Measurements from ENCODE around the gene ZC3H18. TPM values are rescaled to one million over a fixed set of nuclear protein-coding genes. Genes with fewer than 3 reads are reported as not detected.

ZC3H18 gene
- total RNA-seq, 3 donors from 2014 or later = 12.5 to 14.9 (median 13.3) TPM

DNA sequence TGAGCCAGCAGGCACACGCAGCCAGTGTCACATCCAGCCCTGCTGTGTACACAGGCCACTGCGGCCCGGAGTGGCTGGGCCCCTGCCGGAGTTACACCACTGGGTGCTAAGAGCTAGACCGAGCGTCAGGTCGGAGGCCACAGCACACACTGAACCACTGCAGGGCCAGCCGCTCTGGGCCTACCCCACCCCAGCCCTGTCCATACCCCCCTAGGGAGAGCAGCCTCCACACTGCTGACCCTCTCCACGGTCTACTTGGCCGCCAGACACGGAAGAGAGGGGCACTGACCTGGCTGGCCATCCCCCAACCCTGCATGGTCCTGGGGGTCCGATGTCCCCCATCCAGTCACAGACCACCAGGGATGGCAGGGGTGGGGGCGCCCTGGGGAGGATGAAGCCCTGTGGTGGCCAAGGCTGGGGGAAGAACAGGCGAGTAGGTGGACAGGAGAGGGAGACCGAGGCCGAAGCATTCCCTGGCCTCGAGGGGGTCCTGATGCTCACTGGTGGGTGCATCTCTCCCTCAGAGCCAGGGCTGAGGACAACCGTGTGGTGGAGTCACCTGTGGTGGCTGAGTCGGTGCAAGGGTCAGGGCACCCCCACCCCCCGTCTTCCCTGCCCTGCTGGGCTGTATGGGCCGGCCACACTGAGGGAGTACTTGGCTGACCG lies 34.9 kb upstream of the ZC3H18 start:
- no peaks in the 10 kb centered on the region for H3K9me3 ChIP-seq
- no peak for TF ChIP-seq POLR2AphosphoS5 (IDR thresholded peaks at IDR 0.05)
- TF ChIP-seq, protein P1, sequence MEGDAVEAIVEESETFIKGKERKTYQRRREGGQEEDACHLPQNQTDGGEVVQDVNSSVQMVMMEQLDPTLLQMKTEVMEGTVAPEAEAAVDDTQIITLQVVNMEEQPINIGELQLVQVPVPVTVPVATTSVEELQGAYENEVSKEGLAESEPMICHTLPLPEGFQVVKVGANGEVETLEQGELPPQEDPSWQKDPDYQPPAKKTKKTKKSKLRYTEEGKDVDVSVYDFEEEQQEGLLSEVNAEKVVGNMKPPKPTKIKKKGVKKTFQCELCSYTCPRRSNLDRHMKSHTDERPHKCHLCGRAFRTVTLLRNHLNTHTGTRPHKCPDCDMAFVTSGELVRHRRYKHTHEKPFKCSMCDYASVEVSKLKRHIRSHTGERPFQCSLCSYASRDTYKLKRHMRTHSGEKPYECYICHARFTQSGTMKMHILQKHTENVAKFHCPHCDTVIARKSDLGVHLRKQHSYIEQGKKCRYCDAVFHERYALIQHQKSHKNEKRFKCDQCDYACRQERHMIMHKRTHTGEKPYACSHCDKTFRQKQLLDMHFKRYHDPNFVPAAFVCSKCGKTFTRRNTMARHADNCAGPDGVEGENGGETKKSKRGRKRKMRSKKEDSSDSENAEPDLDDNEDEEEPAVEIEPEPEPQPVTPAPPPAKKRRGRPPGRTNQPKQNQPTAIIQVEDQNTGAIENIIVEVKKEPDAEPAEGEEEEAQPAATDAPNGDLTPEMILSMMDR (IDR thresholded peaks at IDR 0.05) = no peak
- TF ChIP-seq POLR2A (IDR thresholded peaks at IDR 0.05) = no peak
- H3K4me3 ChIP-seq = peak overlapping the region; percentile 69 to 99 (median 73)
- peaks cover 7 to 8% of the 10 kb centered on the region in 2 donors for H3K4me1 ChIP-seq
- H3K27ac ChIP-seq = peak overlapping the region in 1 of 2 donors; percentile 96
- no peak for DNase-seq (ENCODE audit: low spot score in 2 of 2)
- H3K36me3 ChIP-seq = no peaks in the 10 kb centered on the region
- peaks cover under 1 to 25% of the 10 kb centered on the region in 2 donors for H3K27me3 ChIP-seq
- intact Hi-C loops (cut with DNase I; ENCODE audit: low total_unique reads) = no loop called here

DNA sequence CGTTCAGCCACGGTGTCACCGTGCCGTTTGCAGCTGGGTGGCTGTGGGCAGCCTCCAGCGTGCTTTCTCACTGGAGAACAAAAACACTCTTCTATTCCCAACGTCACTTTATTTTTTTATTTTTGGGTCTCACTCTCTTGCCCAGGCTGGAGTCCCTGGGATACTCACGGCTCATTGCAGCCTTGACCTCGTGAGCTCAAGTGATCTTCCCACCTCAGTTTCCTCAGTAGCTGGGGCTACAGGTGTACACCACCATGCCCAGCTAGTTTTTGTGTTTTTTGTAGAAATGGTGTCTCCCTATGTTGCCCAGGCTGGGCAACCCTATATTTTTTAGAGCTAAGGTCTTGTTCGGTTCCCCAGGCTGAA lies 34.4 kb upstream of the ZC3H18 start:
- TF ChIP-seq POLR2AphosphoS5 (IDR thresholded peaks at IDR 0.05) = no peak
- TF ChIP-seq, protein P1 (IDR thresholded peaks at IDR 0.05) = no peak
- TF ChIP-seq POLR2A (IDR thresholded peaks at IDR 0.05) = no peak
- peaks cover 7 to 8% of the 10 kb centered on the region in 2 donors for H3K4me1 ChIP-seq
- intact Hi-C loops (cut with DNase I; ENCODE audit: low total_unique reads) = no loop called here

DNA sequence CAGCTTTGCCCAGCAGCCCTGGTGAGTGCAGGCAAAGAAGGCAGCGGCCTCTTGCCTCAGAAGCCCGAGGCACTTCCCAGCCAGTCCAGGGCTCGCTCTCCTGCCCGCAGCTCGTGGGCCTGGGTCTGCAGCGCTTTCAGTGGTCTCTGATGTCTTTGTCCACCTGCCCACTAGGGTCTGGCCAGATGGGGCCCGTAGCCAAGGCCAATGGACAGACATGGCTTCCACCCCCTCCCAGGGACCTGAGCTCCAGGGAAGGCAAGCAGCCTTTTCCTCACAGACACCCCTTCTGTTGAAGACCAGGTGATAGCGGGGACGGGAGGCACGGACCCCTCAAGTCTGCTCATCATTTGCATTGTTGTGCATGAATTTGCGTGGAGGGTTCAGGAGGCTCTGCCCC lies 33.7 kb upstream of the ZC3H18 start:
- H3K4me1 ChIP-seq = peaks cover 7 to 8% of the 10 kb centered on the region in 2 donors
- no peaks in the 10 kb centered on the region for H3K36me3 ChIP-seq
- no peaks in the 10 kb centered on the region for H3K9me3 ChIP-seq
- intact Hi-C loops (cut with DNase I; ENCODE audit: low total_unique reads) = no loop called here
- peaks cover 5 to 35% of the 10 kb centered on the region in 2 donors for H3K27me3 ChIP-seq
- H3K4me3 ChIP-seq = no peak overlapping the region
- DNase-seq (ENCODE audit: low spot score in 2 of 2) = no peak
- TF ChIP-seq POLR2A (IDR thresholded peaks at IDR 0.05) = no peak
- no peak for TF ChIP-seq POLR2AphosphoS5 (IDR thresholded peaks at IDR 0.05)
- TF ChIP-seq, protein P1 (IDR thresholded peaks at IDR 0.05) = no peak
- H3K27ac ChIP-seq = no peak overlapping the region

More for the DNA sequence above, 34.4 kb upstream of the ZC3H18 start:
- DNase-seq (ENCODE audit: low spot score in 2 of 2) = no peak
- H3K27ac ChIP-seq = no peak overlapping the region
- H3K27me3 ChIP-seq = peaks cover 5 to 30% of the 10 kb centered on the region in 2 donors
- no peak overlapping the region for H3K4me3 ChIP-seq
- no peaks in the 10 kb centered on the region for H3K36me3 ChIP-seq
- no peaks in the 10 kb centered on the region for H3K9me3 ChIP-seq

DNA sequence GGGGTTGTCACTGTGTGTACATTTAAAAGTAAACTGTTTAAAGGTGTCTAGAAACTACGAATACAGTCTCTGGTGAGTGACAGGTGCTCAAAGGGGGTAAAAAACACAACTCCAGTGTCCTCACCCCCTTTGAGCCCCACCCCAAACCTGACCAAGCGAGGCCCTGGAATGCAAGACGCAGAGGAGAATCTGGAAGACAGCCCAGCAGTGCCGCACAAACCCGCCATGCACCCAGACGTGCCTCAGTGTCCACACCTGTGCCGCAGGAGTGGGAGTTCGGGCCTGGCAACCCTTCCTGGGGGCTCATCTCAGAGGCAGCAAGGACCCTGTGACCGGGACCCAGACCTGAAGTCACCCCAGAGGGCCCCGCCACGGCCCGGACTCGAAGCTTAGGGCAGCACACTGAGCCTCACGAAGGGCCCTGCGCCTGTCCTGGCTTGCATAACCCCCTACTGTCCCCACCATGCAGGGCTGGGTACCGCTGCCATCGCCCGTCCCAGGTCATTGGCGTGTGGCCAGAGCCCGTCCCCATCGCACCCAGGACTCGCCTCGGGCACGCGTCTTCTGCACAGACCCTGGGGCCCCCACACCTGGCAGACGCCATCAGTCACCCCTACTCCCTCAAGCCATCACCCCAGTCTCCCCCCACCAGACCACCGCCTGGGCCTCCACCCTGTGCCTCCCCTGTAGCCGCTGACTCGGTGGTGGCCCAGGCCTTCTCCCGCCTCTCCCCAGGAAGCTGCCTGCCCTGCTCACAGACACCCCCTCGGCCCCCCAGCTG lies 33.0 kb upstream of the ZC3H18 start:
- intact Hi-C loops (cut with DNase I; ENCODE audit: low total_unique reads) = no loop called here

More for the DNA sequence above, 33.0 kb upstream of the ZC3H18 start:
- H3K27me3 ChIP-seq = peaks cover 5 to 35% of the 10 kb centered on the region in 2 donors
- DNase-seq (ENCODE audit: low spot score in 2 of 2) = no peak
- no peak overlapping the region for H3K4me3 ChIP-seq
- TF ChIP-seq, protein P1 (IDR thresholded peaks at IDR 0.05) = no peak
- TF ChIP-seq POLR2AphosphoS5 (IDR thresholded peaks at IDR 0.05) = no peak
- no peak for TF ChIP-seq POLR2A (IDR thresholded peaks at IDR 0.05)
- no peaks in the 10 kb centered on the region for H3K9me3 ChIP-seq
- H3K27ac ChIP-seq = no peak overlapping the region
- H3K4me1 ChIP-seq = peaks cover 7 to 8% of the 10 kb centered on the region in 2 donors
- no peaks in the 10 kb centered on the region for H3K36me3 ChIP-seq

Measured in breast epithelium (tissue), 4 donors.